NCI-H2171 (cell line): ENCODE results near the gene AMH.

Experiments
- DNase-seq: peaks from one replicate; lab custom pipeline; 2025; lab: John Stamatoyannopoulos, UW

Gene AMH

DNA sequence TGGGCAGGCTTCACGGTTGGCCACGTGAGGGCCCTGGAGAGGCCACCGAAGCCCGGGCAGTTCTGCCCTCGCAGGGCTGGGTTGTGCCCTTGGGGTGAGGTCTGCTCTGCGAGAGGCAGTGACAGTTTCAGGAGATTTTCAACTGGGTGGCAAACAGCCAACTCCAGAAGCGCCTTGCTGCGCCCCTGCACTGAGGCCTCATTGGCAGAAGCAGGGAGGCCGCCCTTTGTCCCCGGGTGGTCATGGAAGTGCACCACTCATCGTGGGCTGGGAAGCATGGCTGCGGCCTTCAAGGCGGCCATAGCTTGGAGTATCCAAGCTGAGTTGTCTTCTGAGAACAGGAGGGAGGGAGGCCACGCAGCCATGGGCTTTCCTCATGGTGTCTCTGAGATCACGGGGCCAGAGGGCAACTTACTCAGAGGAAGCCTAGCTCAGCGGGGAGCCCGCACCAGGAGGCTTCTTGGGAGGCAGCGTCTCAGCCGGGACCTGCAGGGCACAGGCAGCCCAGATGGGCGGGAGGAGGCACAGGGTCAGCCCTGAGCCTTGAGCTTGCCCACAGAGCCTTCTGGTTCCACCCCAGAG lies 27.8 kb upstream of the AMH start:
- no peak for DNase-seq

- no peak for DNase-seq
Observed at GRCh38 chr19:2221918-2222317, 27.2 kb upstream of the AMH start.

GRCh38 chr19:2223391-2223790 lies 25.7 kb upstream of the AMH start:
- DNase-seq, result no peak

GRCh38 chr19:2223959-2224358 lies 25.2 kb upstream of the AMH start:
- DNase-seq, result no peak

- no peak for DNase-seq
Observed at GRCh38 chr19:2224754-2225349, 24.3 kb upstream of the AMH start.

GRCh38 chr19:2225415-2226050 lies 23.6 kb upstream of the AMH start:
- no peak for DNase-seq

DNA sequence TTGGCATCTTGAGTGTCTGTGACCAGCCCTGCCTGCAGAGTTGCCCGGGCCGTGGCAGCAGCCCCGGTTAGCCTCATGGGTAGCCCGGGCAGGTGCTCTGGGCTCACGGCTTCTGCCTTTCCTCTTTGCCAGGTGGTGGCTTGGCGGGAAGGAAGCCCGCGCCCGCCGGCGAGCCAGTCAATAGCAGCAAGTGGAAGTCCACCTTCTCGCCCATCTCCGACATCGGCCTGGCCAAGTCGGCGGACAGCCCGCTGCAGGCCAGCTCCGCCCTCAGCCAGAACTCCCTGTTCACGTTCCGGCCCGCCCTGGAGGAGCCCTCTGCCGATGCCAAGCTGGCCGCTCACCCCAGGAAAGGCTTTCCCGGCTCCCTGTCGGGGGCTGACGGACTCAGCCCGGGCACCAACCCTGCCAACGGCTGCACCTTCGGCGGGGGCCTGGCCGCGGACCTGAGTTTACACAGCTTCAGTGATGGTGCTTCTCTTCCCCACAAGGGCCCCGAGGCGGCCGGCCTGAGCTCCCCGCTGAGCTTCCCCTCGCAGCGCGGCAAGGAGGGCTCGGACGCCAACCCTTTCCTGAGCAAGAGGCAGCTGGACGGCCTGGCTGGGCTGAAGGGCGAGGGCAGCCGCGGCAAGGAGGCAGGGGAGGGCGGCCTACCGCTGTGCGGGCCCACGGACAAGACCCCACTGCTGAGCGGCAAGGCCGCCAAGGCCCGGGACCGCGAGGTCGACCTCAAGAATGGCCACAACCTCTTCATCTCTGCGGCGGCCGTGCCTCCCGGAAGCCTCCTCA lies 22.9 kb upstream of the AMH start:
- no peak for DNase-seq

DNA sequence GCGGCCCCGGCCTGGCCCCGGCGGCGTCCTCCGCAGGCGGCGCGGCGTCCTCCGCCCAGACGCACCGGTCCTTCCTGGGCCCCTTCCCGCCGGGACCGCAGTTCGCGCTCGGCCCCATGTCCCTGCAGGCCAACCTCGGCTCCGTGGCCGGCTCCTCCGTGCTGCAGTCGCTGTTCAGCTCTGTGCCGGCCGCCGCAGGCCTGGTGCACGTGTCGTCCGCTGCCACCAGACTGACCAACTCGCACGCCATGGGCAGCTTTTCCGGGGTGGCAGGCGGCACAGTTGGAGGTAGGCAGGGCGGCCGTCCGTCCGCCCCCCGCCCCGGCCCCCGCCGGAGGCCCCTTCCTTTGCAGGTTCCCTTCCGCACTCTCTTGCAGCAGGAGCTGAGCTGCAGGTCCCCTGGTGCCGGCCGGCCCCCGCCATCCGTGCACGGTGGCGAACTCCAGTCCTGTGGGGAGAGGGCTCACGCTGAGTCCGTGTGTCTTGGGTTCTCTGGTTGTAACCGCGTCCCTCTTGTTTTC lies 22.2 kb upstream of the AMH start:
- DNase-seq, result no peak

GRCh38 chr19:2227415-2228156 lies 21.5 kb upstream of the AMH start:
- DNase-seq, result no peak

DNA sequence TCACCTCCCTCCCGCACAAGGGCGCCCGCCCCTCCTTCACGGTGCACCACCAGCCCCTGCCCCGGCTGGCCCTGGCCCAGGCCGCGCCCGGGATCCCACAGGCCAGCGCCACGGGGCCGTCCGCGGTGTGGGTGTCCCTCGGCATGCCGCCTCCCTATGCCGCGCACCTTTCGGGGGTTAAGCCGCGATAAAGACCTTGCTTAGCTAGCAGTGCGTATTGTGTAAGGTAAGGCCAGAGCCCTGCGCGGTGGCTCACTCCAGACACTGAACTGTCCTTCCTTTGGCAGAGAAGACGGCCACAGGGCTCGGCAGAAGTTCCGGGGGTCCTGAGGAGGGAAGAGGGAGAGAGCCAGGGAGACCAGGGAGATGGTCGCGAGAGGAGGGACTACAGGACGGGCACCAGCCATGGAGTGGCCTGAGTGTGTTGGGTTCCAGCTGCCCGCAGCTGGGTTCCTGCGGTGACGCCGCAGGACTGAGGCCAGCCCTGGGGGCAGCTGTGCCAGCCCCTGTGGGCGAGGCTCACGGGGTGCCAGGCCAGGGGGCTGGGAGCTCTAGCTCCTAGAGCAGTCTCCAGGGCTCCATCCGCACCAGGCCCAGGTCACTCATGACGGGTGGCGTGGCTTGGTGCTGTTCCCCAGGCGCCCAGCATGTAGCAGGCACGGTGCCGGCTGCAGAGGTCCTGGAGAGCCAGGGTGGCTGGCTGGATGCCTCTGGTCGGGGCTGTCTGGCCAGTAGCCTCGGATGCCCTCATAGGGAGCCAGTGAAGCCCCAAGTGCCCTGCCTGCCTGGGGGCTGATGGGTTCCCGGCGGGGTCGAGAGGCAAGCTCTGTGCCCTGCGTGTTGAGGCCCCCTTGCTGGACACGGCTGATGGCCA lies 20.7 kb upstream of the AMH start:
- no peak for DNase-seq

DNA sequence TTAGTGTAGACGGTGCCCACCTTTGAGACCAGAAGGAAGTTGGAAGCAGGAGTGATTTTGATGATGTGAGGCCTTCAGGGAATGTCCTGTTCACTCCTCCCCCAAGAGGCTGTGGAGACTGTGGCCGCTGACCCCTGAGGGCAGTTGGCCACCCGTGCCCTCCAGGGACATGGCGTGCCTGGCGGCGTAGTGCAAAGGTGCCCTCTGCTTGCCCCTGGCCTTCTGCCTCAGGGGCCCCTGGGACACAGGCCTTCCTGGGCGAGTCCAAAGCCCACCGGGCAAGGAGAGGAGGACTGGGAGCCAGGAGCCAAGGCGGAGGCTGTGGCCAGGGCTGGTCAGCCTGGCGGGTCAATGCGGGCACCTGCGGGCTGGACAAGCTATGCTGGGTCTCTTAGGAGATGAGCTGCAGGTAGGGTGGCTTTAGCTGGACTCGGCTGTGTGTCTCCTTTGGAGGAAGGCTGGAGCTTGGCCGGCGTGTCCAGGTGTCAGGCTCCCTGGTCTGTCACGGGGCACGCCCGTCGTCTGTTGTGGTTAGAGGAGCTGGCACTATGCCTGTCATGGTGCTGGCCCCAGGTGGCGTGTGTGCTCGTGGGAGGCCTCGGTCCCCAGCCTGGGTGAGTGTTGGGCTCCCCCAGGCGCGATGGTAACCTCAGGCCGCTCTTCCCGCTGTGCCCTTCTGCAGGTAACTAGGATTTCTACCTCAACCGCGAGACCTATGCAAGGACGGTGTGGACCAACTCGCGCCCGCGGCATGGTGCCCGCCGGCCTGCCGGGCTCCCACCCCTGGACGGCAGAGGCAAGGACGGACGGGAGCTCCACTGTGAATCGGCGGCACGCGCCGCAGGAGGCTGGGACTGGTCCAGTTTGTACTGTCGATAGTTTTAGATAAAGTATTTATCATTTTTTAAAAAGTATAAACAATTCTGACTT lies 19.8 kb upstream of the AMH start:
- DNase-seq, result no peak

GRCh38 chr19:2230033-2230531 lies 19.0 kb upstream of the AMH start:
- no peak for DNase-seq

DNA sequence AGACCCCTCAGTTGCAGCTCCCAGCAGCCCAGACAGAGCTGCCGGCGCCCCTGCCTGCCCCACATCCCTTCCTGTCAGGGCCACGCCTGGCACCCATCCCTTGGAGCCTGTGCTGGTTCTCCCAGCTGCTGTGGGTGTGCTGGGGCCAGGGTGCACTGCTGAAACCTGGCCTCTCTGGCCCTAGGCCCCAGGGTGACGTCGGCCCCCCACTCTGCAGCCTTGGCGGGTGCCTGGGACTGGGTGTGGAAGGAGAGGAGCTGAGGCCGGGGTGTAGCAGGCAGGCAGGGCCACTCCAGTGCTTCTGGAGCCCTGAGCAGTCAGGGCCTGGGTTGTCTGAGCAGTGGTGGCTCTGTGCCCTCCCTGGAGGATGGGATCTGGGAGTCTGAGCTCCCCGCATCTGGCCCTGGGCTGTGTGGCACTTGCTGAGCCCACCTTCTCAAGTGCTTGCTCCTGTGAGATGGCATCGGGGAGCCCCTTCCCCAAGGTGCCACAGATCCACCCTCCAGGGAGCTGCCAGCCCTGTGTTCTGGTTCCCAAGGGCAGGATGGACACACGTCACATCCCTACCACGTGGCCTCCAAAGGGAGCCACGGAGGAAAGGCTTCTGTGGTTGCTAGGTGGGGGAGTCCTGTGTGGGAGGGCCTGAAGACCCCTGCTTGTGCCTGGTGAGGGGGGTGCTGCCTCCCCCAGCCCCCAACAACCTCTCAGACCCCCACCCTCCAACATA lies 18.2 kb upstream of the AMH start:
- DNase-seq, result no peak

DNA sequence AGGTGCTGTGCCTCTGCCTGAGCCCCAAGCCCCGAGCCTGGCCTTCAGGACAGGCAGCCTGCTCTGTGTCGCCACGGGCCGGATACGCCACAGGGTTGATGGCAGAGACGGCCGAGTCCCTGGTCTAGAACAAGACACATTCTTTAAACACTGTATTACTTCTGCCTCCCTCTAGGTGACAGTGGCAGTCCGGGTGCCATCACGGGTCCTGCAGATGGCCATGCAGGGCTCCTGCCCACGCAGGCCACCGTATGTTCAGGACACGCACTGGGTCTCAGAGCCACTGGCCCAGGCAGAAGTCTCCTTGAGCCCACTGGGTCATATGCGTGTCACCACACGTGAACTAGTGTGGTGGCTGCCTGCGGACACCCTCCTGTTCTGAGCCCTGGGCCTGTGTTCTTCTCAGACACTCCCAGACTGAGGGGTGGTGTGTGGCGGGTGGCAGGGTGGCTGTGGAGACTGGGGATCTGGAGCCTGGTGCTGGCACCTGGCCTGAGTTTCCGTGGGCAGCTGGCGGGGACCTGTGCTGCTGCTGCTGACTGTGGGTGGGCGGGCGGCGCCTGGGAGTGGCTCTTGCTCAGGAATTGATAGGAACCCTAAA lies 17.4 kb upstream of the AMH start:
- DNase-seq, result no peak

GRCh38 chr19:2232286-2233151 lies 16.6 kb upstream of the AMH start:
- DNase-seq, result no peak

GRCh38 chr19:2233601-2234280 lies 15.4 kb upstream of the AMH start:
- DNase-seq, result no peak

DNA sequence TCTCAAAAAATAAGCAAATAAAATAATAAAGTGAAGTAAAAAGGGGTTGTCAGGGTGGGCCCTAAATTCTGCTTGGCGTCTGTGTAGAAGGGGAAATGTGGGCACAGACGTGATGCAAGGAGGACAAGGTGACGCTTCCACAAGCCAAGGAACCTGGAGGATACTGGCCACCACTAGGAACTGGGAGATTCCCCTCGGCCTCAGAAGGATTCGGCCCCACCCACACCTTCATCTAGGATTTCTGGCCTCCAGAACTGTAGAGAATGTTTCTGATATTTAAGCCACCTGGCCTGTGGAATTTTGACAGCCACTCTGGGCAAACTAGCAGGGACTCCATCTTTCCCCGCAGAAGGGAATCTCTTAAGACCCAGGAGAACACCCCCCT lies 14.1 kb upstream of the AMH start:
- DNase-seq, result no peak
